HEK293T (cell line): ENCODE results near the gene UBXN10.

ENCODE experiments used
- CTCF ChIA-PET: fragments of 350-600 bp; formaldehyde crosslinking; extraction: SDS; loops from one replicate; lab custom pipeline; 2021; ENCODE audit warnings: antibody characterized with exemption, inconsistent platforms; lab: Yijun Ruan, JAX
- POLR2A ChIA-PET: fragments of 350-600 bp; formaldehyde crosslinking; extraction: SDS; loops from one replicate; lab custom pipeline; 2020; ENCODE audit warnings: antibody characterized with exemption, inconsistent platforms; lab: Yijun Ruan, JAX
- DNase-seq: peaks from one replicate; pipeline ENCODE4 v3.0.0; 2012; ENCODE audit warnings: mixed read lengths; ENCODE audit errors: extremely low spot score
- ARNT ChIP-seq: fragments of 450-650 bp; IDR thresholded peaks from 2 replicates; pipeline ENCODE4 v1.6.1; 2017; ENCODE audit warnings: mild to moderate bottlenecking
- BHLHE40 ChIP-seq: fragments of 450-650 bp; IDR thresholded peaks from 2 replicates; pipeline ENCODE4 v1.6.1; 2016; ENCODE audit warnings: mild to moderate bottlenecking, moderate library complexity, borderline replicate concordance
- CTBP1 ChIP-seq: fragments of 450-650 bp; IDR thresholded peaks from 2 replicates; pipeline ENCODE4 v1.6.1; 2016; ENCODE audit warnings: borderline replicate concordance
- ELF4 ChIP-seq: fragments of 450-650 bp; IDR thresholded peaks from 2 replicates; pipeline ENCODE4 v1.6.1; 2017; ENCODE audit warnings: antibody characterized with exemption
- FOXA1 ChIP-seq: fragments of 450-650 bp; IDR thresholded peaks from 2 replicates; pipeline ENCODE4 v1.6.1; 2016; ENCODE audit warnings: mild to moderate bottlenecking
- FOXK2 ChIP-seq: fragments of 450-650 bp; IDR thresholded peaks from 2 replicates; pipeline ENCODE4 v1.6.1; 2016; ENCODE audit warnings: mild to moderate bottlenecking
- FOXM1 ChIP-seq: fragments of 450-650 bp; IDR thresholded peaks from 2 replicates; pipeline ENCODE4 v1.6.1; 2017; ENCODE audit warnings: mild to moderate bottlenecking, borderline replicate concordance
- HDGF ChIP-seq: fragments of 450-650 bp; IDR thresholded peaks from 2 replicates; pipeline ENCODE4 v1.6.1; 2017; ENCODE audit warnings: antibody characterized with exemption, borderline replicate concordance
- L3MBTL2 ChIP-seq: fragments of 450-650 bp; conservative IDR thresholded peaks from 2 replicates; pipeline ENCODE4 v1.6.1; 2016; ENCODE audit warnings: mild to moderate bottlenecking
- LEF1 ChIP-seq: fragments of 450-650 bp; IDR thresholded peaks from 2 replicates; pipeline ENCODE4 v1.6.1; 2017; ENCODE audit warnings: mild to moderate bottlenecking, borderline replicate concordance
- NFRKB ChIP-seq: fragments of 450-650 bp; IDR thresholded peaks from 2 replicates; pipeline ENCODE4 v1.6.1; 2016; ENCODE audit warnings: mild to moderate bottlenecking, moderate library complexity
- PKNOX1 ChIP-seq: fragments of 450-650 bp; IDR thresholded peaks from 2 replicates; pipeline ENCODE4 v1.6.1; 2016
- SP1 ChIP-seq: fragments of 450-650 bp; IDR thresholded peaks from 2 replicates; pipeline ENCODE4 v1.6.1; 2017
- SUZ12 ChIP-seq: fragments of 450-650 bp; IDR thresholded peaks from 2 replicates; pipeline ENCODE4 v1.6.1; 2016; ENCODE audit warnings: mild to moderate bottlenecking
- TARDBP ChIP-seq: fragments of 450-650 bp; IDR thresholded peaks from 2 replicates; pipeline ENCODE4 v1.6.1; 2016
- ZNF384 ChIP-seq: fragments of 450-650 bp; IDR thresholded peaks from 2 replicates; pipeline ENCODE4 v1.6.1; 2016

Gene UBXN10

GRCh38 chr1:20179371-20180128, 6.3 kb upstream of the UBXN10 start:
- TF ChIP-seq PKNOX1 (no peak), ELF4 (no peak), BHLHE40 (no peak), SP1 (no peak), ZNF384 (no peak), FOXM1 (no peak), L3MBTL2 (no peak), CTBP1 (no peak), FOXA1 (no peak), LEF1 (no peak), ARNT (no peak), NFRKB (no peak)
- no peak for DNase-seq
- ChIA-PET CTCF (interaction anchor here (0.5 to 1.1 kb wide), 4 partner anchors 11 to 314 kb away, joined by 3 read pairs; no protein-coding TSS in a partner anchor), POLR2A (interaction anchor here (0.6 kb wide), 1 partner anchor 18 kb away, joined by 3 read pairs; no protein-coding TSS in a partner anchor)

- DNase-seq: no peak
- POLR2A ChIA-PET: no interaction called here
- CTCF ChIA-PET: interaction anchor here (1.1 kb wide), 2 partner anchors 29 to 263 kb away, joined by 3 read pairs; no protein-coding TSS in a partner anchor
- no peak for TF ChIP-seq NFRKB
- no peak for TF ChIP-seq HDGF
- TF ChIP-seq FOXA1: no peak
- TF ChIP-seq PKNOX1: no peak
- TF ChIP-seq ZNF384: no peak
- no peak for TF ChIP-seq ELF4
- TF ChIP-seq FOXM1: no peak
- TF ChIP-seq SP1: no peak
- no peak for TF ChIP-seq L3MBTL2
- no peak for TF ChIP-seq SUZ12
Observed at GRCh38 chr1:20180129-20180843, 5.6 kb upstream of the UBXN10 start.

- ChIA-PET CTCF (no interaction called here), POLR2A (no interaction called here)
Observed at GRCh38 chr1:20180844-20181207, 5.1 kb upstream of the UBXN10 start.

GRCh38 chr1:20182415-20182814, 3.5 kb upstream of the UBXN10 start:
- ChIA-PET CTCF (no interaction called here), POLR2A (no interaction called here)
- no peak for TF ChIP-seq NFRKB
- TF ChIP-seq LEF1: no peak
- TF ChIP-seq TARDBP: no peak
- TF ChIP-seq ARNT: no peak
- no peak for TF ChIP-seq HDGF
- no peak for TF ChIP-seq BHLHE40
- TF ChIP-seq SUZ12: no peak
- no peak for TF ChIP-seq ELF4
- DNase-seq: no peak

More at GRCh38 chr1:20180844-20181207, 5.1 kb upstream of the UBXN10 start:
- no peak for DNase-seq
- TF ChIP-seq ARNT (no peak), LEF1 (no peak), L3MBTL2 (no peak), ZNF384 (no peak), ELF4 (no peak), HDGF (no peak), PKNOX1 (no peak), FOXK2 (no peak), CTBP1 (no peak), SUZ12 (no peak), FOXA1 (no peak)

GRCh38 chr1:20183035-20183434, 2.9 kb upstream of the UBXN10 start:
- ChIA-PET POLR2A (no interaction called here), CTCF (interaction anchor here (0.6 kb wide), 1 partner anchor 658 kb away, joined by 3 read pairs; no protein-coding TSS in a partner anchor)
- DNase-seq: no peak
- TF ChIP-seq ZNF384 (no peak), PKNOX1 (no peak), CTBP1 (no peak)
